GM21723 (cell line): Measurements from ENCODE around the gene MDM4.

Source experiments
- ATAC-seq: cut with Tn5 transposase; IDR thresholded peaks from one replicate; pipeline ENCODE4 v1.9.1; 2021; ENCODE audit warnings: mild to moderate bottlenecking, moderate library complexity; ENCODE audit not compliant: unreplicated experiment

Gene MDM4

DNA sequence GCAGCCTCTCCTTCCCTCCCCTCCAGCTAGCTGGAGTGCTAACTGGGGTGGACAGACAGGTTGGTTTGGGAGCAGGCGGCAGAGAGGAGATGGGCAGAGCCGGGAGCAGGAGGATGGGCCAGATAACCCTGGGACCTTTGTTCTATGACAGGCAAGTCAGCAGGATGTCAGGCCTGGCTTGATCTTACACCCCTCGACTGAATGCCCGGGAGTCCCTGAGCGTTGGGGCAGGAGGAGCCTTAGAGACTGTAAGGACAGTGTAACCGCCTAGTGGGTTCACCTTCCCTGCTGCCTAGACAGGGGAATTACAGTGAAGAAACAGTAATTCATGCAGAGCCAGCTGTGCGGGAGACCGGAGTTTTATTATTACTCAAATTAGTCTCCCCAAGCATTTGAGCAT is 60.2 kb downstream of the MDM4 start:
- ATAC-seq: no peak

DNA sequence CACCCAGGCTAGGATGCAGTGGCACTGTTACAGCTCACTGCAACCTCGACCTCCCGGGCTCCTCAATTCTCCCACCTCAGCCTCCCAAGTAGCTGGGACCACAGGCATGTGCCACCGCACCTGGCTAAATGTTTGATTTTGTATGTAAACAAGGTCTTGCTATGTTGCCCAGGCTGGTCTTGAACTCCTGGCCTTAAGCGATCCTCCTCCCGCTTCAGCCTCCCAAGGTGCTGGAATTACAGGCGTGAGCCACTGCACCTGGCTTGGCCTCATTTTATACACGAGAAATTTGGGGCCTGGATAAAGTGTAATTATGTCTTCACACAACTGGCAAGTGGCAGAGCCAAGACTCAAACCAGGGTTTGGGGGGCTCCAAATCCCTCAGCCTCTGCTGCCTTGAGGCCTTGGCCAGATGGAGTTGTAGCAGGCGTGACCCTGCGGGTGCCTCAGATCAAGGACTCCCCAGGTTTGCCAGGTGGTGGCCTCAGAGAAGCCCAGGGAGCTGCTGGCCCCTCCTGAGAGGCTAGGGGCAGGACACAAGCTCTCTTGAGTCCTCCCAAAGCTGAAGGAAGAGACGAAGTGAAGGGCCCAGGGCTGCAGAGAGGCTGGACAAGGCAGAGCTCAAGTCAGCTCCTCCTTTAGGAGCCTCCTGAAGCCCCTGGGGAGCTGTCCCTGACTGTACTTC is 61.7 kb downstream of the MDM4 start:
- ATAC-seq: peak; percentile 9

DNA sequence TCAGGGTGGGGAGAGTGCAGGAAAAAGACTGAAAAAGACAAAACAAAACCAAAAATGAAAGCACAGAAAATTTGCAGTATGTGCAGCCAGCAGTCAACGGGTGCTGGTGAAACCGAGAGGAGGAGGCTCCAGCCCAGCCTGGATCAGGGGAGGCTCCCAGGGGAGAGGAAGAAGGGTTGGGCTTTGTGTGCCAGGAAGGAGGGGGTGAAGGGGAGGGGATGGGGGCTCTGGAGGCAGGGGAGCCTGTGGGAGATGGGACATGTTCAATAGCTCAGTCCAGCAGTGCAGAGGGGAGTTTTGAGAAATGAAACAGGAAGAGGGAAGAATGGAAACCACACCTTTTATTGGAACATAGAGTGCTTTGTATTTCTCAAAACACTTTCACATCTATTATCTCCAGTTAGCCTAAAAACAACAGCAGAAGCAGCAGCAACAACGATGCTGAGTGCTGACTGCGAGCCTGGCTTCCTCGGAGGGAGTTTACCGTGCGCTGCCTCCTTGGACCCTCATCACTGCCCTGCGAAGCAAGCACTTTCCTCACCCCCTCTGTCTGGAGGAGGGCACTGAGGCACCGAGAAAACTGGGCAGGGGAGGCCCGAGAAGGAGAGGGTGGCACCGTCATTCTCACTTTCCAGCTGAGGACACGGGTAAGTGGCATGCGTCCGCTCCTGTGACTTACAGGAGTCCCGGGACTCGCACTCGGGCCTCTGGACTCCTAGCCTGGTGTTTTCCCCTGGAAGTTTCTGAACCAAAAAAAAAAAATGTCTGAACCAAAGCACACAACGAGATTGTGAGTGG is 62.9 kb downstream of the MDM4 start:
- peak; percentile 75 for ATAC-seq

DNA sequence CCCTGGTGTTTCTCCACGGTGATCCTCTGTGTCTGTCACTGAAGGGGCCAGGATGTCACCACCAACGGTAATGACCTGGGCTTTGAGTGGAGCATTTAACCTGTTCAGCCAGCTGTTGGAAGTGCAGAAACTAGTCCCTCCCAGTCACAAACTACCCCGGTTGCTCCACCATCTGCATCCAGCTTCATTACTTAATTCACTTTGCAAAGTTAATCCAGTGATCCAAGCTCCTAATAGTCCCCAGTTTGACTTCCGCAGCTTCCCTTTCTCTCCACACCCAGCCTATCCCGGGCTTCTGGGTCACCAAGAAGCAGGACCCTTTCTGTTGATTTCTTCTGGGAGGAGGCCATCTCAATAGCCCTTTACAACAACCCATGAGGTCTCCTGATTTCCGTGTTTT is 63.5 kb downstream of the MDM4 start:
- ATAC-seq: no peak

DNA sequence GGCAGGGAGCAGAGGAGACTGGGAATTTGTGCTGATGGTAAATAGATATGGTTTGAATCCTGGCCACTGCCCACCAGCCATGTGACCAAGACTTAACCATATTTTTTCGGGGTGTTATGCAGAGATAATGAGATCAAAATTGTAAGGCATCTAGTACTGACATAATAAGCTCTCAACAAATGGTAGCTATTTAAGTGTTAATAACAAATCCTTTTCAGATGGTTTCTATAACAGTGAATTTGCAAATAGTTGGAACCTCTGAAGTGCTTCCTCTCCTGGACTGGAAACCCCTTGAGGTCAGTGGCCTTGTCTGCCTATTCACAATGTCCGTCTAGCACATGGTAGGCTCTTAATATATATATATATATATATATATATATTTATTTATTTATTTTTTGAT is 64.7 kb downstream of the MDM4 start:
- ATAC-seq: no peak

DNA sequence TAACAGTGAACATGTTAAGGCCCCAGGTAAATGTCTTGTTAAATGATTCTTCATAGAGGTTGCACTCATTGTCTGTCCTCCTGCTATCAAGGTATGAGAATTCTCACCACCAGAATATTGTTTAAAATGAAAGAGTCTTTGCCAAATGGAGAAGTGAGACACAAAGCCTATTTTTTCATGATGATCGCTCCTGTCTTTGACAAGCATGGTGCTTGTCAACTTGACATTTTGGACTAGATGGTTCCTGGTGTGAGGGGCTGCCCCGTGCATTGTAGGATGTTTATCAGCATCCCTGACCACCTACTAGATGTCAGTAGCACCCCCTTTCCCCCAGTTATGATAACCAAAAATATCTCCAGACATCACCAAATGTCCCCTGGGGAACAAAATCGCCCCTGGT is 65.6 kb downstream of the MDM4 start:
- ATAC-seq: no peak

DNA sequence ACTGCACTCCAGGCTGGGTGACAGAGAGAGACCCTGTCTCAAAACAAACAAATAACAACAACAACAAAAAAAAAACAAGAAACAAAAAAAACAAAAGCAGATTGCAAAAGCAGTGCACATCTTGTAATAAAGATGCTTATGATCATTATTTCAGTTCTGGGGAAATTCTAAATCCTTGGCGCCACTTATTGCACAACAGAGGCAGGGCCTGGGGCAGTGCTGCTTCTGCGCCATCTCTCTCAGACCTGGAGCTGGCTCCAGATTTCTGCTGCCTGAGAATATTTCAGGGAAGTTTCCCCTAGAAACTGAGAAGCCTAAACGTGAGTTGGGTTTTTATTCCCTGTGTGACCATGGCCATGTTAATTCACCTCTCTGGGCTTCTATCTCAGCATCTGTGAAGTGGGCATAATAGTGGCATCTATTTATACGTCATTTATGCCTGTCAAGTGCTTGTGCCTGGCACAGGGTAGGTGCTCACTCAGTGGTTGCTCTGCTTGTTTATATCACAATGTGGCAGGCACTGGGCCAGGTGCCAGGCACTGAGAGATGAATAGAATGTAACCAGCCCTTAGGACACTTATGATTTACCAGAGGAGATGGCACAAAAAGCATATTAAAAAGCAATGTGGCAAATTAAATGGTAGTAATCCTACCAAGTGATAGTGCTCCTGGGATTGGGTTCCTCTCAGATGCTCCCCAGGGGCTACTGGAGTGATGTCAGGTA is 67.9 kb downstream of the MDM4 start:
- no peak for ATAC-seq

DNA sequence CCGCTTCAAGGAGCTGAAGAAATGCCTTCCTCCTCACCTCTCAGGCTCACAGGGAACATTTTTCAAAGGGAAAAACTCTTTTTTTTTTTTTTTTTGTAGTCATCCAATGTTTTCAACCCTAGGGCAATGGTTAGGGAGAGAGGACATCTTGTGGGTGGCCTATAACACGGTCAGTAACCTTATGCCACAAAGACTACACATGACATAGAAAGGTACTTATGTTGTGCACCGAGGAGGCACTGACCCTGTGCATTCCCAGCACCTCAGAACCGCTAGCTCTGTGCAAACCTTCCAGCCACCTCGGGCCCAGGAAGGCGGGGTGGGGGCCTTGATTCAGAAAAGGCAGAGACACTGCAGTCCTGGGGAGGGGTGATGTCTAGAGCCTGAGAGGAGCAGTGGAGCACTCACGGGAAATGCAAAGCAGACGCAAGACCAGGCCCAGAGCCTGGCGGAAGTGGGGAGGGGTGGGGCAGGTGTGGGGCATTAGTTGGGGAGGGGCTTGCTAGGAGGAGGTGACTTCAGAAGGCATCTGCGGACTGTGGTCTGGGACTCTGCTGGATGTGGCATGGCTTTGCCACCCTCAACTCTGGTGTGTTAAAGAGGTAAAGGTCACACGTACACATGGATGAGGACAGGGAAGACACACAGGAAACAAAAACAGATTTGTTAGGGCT is 68.6 kb downstream of the MDM4 start:
- no peak for ATAC-seq

DNA sequence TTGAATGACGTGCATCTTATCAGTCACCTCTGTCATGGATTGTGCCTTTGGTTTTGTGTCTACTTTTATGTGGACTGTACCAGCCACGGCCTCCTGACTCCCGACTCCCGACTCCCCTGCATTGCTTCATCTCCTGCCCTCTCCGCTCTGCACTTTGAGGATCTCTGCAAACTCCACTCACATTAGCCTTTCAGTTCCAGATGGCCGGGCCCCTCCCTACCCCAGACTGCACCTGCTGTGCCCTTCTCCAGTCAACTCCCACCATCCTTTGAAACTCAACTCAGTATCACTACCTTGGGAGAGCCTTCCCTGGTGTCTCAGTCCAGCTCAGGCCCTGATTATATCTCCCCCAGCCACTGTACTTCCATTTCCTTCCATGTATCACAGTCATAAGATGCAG is 71.4 kb downstream of the MDM4 start:
- no peak for ATAC-seq

DNA sequence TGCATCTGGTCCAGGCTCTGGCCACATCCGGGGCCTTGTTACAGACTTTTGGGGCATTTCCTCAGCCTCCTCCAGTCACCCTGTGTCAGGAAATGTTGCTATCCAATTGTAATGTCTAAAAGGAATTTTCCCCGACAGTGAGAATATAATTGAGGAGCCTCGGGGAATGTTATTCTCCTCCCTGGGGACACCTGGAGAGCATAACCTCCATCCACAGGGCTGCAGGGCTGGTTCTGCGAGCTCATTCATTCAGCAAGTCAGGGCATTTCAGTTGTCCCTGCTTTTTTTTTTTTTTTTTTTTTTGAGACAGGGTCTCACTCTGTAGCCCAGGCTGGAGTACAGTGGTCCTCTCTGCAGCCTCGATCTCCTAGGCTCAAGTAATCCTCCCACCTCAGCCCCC is 72.6 kb downstream of the MDM4 start:
- no peak for ATAC-seq

DNA sequence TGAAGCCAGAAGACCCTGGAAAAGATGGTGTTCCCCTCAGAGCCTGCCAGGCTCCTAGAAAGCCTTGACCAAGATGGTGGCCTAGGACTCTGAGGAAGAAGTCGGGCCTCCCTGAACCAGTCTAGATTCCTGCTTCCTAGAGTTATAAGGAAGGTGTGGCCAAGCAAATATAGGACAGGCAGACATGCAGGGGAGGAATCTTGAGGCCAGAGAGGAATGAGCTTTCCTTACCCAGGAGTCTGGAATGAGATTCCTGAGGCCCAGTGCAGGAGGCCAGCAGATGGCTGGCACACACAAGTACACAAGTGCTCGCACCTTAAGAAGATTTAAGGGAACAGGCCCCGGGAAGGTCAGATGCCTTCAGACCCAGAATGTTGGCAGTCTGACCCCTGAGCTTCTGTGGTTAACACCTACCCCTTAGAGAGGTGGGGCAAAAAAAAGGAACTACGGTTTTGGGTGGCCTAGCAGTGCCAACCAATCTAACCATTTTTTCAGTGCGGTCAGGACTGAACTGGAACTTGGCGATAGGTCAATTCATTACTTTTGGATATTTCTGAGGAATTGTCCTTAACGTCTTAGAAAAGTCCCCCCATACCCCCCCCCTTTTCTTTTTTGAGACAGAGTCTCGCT is 73.3 kb downstream of the MDM4 start:
- no peak for ATAC-seq

DNA sequence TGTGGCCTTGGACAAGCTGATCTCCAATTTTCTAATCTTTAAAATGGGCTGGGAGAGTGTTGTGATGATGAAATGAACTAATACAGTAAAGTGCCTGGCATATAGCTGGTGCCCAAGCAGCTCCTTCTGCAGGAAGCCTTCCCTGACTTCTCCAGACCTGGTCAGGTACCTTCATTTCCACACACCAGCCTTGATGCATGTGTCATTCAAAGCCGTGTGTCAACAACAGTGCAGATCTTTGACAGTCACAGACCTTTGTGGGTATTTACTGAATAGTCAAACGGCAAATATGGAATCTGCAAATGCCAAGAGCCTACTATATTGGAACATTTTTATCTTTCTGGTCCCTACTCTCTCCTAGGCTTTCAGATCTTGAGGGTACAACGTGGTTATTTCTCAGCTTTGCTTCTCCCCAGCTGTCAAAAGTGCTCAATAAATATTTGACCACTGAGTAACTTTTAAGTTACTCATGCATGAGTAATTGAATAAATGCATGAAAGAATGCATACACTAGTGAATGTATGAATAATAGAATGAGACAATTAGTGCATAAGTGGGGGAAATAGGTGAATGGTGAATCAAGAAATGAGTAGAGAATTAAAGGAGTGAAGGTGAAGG is 75.4 kb downstream of the MDM4 start:
- ATAC-seq: no peak

DNA sequence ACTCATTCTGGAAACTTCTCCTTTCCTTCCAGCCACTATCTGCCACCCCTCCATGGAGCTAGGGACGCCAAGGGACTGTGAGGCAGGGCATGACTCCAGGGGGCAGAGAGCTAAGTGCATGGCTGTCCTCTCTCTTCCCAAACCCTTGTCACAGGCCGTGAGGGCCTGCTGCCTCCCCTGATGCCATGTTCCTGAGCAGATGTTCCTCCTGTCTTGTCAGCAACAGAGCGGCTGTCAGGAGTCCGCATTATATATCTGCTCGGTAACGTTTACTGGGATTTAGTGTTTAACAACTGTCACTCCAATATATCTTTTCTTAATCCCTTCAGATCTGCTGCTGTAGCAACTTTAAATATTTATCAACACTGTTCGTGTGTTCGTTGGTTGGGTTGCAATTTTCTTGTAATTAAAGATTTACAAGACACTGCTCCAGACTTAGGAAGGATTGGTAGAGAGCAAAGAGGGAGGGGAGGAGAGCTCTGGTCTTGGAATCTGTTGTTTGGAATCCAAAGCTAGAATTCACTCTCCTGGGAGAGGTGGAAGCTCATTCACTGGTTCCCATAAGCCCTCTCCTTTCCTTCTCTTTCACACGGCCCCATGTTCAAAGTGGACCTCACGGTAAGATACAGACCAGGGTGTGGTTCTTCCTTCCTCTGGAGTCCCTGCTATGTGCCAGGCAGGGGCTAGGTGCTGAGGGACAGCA is 76.2 kb downstream of the MDM4 start:
- no peak for ATAC-seq

DNA sequence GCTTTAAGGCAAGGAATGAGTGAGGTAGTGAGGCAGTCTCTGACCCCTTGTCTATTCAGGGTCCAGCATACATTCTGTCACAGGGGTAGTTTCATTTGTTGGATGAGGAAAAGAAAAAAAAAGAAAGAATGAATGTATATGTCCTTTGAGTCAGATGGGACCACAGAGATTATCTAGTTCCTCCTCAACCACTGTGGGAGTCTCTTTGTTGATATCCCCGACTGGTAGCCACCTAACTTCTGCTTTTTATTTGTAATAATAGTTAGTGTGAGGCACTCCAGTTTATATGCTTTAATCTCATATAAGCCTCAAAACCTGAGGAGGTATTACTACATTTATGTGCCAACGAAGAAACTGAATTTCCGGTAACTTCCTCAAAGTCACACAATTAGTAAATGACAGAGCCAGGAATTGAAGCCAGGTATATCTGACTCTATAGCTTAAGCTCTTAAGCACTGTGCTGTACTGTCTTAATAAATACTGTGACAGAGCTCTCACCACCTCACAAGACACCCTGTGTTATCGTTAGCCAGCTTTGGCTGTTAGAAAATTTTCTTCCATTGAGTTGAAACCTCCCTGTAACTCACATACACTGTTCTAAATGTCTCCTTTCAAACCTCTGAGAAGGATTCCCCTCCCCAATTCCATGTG is 82.2 kb downstream of the MDM4 start:
- no peak for ATAC-seq

DNA sequence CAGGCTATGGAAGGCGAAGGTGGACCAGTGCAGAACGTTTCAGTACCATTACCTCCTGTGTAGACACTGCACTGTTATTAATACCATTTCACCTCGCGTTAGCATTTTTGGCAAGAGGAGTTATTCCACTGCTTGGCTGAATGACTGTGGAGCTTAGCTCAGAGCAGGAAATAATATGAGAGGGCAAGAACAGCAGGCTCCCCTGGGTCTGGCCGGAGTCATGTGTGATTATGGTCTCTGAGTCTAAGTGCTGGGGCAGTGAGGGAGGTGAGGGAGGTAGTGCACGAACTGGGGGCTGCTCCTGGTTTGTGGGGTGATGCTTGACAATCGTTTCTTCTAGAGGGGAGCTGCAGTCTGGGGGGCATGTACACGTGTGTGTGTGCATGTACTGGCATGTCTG is 82.9 kb downstream of the MDM4 start:
- ATAC-seq: no peak

DNA sequence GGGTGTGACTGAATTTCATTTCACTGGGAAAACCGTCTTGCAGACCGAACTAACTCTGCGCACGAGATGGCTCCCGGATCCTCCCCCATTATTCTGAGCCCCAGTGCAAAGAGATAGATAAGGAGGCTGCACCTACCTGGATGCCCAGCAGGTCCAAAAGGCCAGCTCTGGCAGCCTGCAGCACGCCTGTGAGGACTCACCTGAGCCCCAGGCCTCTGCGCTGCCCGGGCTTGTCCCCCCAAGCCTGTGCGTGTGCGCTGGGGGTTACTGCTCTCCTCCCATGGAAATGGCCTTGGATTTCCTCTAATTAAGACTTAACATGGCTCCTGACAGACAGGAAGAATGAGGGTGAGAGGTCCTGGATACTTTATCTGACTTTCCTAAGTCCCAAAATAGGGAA is 83.4 kb downstream of the MDM4 start:
- no peak for ATAC-seq

DNA sequence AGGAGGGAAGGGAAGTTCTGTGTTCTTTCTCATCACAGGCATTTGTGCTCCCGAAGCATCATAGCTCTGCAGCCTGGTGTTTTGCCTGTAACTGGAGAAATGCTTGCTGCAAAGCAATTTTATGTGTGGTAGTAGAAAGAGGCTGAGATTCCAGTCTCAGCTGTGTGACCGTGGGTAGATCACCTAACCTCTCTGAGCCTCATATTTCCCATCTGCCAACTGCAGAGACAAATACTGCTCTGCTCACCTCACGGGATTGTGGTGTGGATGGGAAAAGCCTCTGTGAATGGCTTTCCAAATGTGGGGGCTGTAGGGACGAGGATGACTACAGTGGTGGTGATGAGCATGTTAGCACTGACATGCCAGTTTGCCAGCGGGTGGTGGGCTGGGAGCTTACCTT is 84.0 kb downstream of the MDM4 start:
- no peak for ATAC-seq

DNA sequence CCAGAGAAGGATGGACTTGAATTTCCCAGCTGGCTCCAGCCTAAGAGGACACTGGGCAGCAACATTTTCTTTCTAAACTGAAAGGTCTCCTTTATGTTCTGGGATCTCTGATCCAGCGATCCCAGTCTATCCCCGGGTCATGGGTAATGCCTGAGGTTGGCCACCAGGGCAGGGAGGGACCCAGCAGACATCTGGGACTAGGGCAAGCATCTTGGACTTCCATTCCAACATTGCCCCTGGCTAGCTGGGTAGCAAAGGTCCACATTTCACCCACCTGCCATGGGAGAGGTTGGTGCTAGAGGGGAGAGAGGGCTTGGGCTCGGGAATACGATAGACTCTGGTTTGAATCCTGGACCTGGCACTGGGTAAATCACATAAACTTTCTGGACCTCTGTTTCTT is 84.8 kb downstream of the MDM4 start:
- ATAC-seq: no peak

DNA sequence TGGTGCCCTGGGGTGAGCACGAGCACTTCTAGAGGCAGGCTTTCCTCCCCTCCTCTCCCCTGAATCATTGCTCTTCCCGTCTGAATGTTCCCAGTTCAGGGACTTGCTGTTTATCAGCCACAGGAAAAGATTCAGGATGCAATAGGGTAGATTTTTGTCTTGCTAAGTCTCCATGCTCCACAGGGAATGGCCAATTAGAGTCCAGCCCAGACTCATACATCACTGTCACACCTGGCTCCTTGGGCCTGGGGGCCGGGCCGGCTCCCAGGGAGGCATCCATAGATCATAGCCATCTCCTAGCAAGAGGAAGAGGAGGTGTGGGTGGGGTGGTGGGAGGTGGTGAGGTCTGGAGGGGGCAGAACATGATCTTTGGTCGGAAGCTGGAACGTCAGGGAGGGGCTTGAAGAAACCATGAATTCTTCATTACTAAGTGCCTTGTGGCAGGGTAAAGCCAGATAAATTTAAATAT is 85.9 kb downstream of the MDM4 start:
- ATAC-seq: no peak
